Endothelial cell of umbilical vein (primary cell): ENCODE measurements around the gene SLC27A6. TPM values are rescaled to one million over a fixed set of nuclear protein-coding genes. Genes with fewer than 3 reads are reported as not detected.

ENCODE experiments used
- BruUV-seq: library from RNA; stranded (reverse); fragments of 400-500 nt; replicated peaks from 2 replicates; lab custom pipeline; 2021; lab: Mats Ljungman, UMichigan
- CTCF ChIA-PET: fragments of 300-600, 350-600 bp; sonication (Branson Sonifier 250); formaldehyde crosslinking; loops from one replicate; lab custom pipeline; 2021; ENCODE audit warnings: antibody characterized with exemption, inconsistent platforms; lab: Charles Lee
- POLR2A ChIA-PET: fragments of 300-600, 350-600 bp; sonication (Branson Sonifier 250); formaldehyde crosslinking; loops from one replicate; lab custom pipeline; 2021; ENCODE audit warnings: antibody characterized with exemption, inconsistent platforms; lab: Charles Lee
- DNase-seq: peaks from one replicate; pipeline ENCODE4 v3.0.0-alpha.2; 2011; ENCODE audit warnings: low read depth, low spot score
- FAIRE-seq: peaks from 2 replicates; lab custom pipeline; 2011; peaks lifted over from hg19 to GRCh38; lab: Jason Lieb, UNC
- H2AFZ ChIP-seq: 2 replicates; pipeline ENCODE4 v1.6.0; 2012; ENCODE audit warnings: low read depth, low read length, control low read depth, inconsistent platforms
- H3K27ac ChIP-seq: 2 replicates; pipeline ENCODE4 v1.5.1; 2011; ENCODE audit warnings: low read depth, mild to moderate bottlenecking, control low read depth, low read length, moderate library complexity; ENCODE audit not compliant: insufficient read depth
- H3K27me3 ChIP-seq, 2 experiments: 2 replicates each; pipeline versions ENCODE4 v1.6.0 to v1.6.1; 2011; ENCODE audit warnings: low read length in 2 of 2, mixed read lengths in 1 of 2; ENCODE audit not compliant: control insufficient read depth in 2 of 2, insufficient read depth in 2 of 2
- H3K36me3 ChIP-seq, 2 experiments: 2 replicates in 1 of 2; 3 replicates in 1 of 2; pipeline ENCODE4 v1.5.1; 2011; ENCODE audit warnings: low read length in 2 of 2, mild to moderate bottlenecking in 1 of 2, moderate library complexity in 1 of 2; ENCODE audit not compliant: control insufficient read depth in 2 of 2, insufficient read depth in 2 of 2; ENCODE audit errors: extremely low read depth in 1 of 2
- H3K4me1 ChIP-seq: 3 replicates; pipeline ENCODE4 v1.5.1; 2011; ENCODE audit warnings: mild to moderate bottlenecking, low read length; ENCODE audit not compliant: control insufficient read depth, insufficient read depth; ENCODE audit errors: extremely low read depth
- H3K4me2 ChIP-seq: 2 replicates; pipeline ENCODE4 v1.6.1; 2011; ENCODE audit warnings: low read length, control low read depth, mixed read lengths; ENCODE audit not compliant: insufficient read depth
- H3K4me3 ChIP-seq, 3 experiments: fragments of 200-600 bp in 1 of 3; sonication (generic), shearing (Covaris generic) in 1 of 3; replicated peaks in 1 of 3; 2 replicates each; pipeline ENCODE4 v1.5.1; 2011 to 2016; ENCODE audit warnings: control low read depth in 3 of 3, low read length in 3 of 3, mild to moderate bottlenecking in 2 of 3, inconsistent platforms in 1 of 3, low read depth in 1 of 3, moderate library complexity in 1 of 3; ENCODE audit not compliant: insufficient read depth in 1 of 3
- H3K79me2 ChIP-seq: 2 replicates; pipeline ENCODE4 v1.6.0; 2012; ENCODE audit warnings: low read length, inconsistent platforms; ENCODE audit not compliant: control insufficient read depth, insufficient read depth
- H3K9ac ChIP-seq: replicated peaks from 2 replicates; pipeline ENCODE3; 2011; ENCODE audit warnings: low read length, control low read depth; ENCODE audit not compliant: insufficient read depth; ENCODE audit errors: extremely low read depth
- H3K9me1 ChIP-seq: replicated peaks from 3 replicates; pipeline ENCODE4 v1.6.0; 2011; ENCODE audit warnings: mild to moderate bottlenecking, low read length; ENCODE audit not compliant: control insufficient read depth, insufficient read depth; ENCODE audit errors: extremely low read depth
- H3K9me3 ChIP-seq: replicated peaks from 2 replicates; pipeline ENCODE4 v1.5.1; 2012; ENCODE audit warnings: low read length, inconsistent platforms; ENCODE audit not compliant: control insufficient read depth, insufficient read depth
- H4K20me1 ChIP-seq: replicated peaks from 2 replicates; pipeline ENCODE3; 2011; ENCODE audit warnings: mild to moderate bottlenecking, low read length; ENCODE audit not compliant: control insufficient read depth, insufficient read depth; ENCODE audit errors: extremely low read depth
- EZH2 ChIP-seq: IDR thresholded peaks from 2 replicates; pipeline ENCODE4 v1.6.1; 2012; ENCODE audit warnings: borderline replicate concordance, low read depth, mild to moderate bottlenecking, moderate library complexity, low read length, inconsistent platforms; ENCODE audit not compliant: severe bottlenecking
- FOS ChIP-seq: IDR thresholded peaks from 2 replicates; pipeline ENCODE4 v1.6.1; 2011; ENCODE audit warnings: mild to moderate bottlenecking, low read length, moderate library complexity, borderline replicate concordance; ENCODE audit not compliant: insufficient read depth
- GATA2 ChIP-seq: IDR thresholded peaks from 2 replicates; pipeline ENCODE4 v1.7.0; 2011; ENCODE audit warnings: low read depth, mild to moderate bottlenecking, moderate library complexity, mixed read lengths, low read length; ENCODE audit not compliant: insufficient read length, insufficient read depth
- JUN ChIP-seq: IDR thresholded peaks from 2 replicates; pipeline ENCODE4 v1.6.1; 2011; ENCODE audit warnings: borderline replicate concordance, low read depth; ENCODE audit not compliant: insufficient read length, insufficient read depth
- MYC ChIP-seq: IDR thresholded peaks from one replicate; pipeline ENCODE4 v1.6.1; 2011; ENCODE audit warnings: mild to moderate bottlenecking, low read depth, low read length
- POLR2A ChIP-seq: IDR thresholded peaks from 2 replicates; pipeline ENCODE4 v1.6.1; 2012; ENCODE audit warnings: low read depth, mild to moderate bottlenecking, control low read depth, low read length
- POLR2AphosphoS5 ChIP-seq: IDR thresholded peaks from 2 replicates; pipeline ENCODE4 v1.6.1; 2012; ENCODE audit warnings: low read depth, mild to moderate bottlenecking, control low read depth, low read length, moderate library complexity; ENCODE audit not compliant: insufficient read depth
- dilution Hi-C: fragments of 300-500 bp; cut with MboI; formaldehyde crosslinking; loops from one replicate; pipeline ENCODE4 v1.15.0; 2019; ENCODE audit warnings: low sequenced_read_pairs; ENCODE audit not compliant: extremely low pct_ligation_motif_present
- intact Hi-C: fragments of 100-400 bp; cut with micrococcal nuclease; formaldehyde crosslinking; loops from one replicate; pipeline ENCODE4 v1.10.0; 2022
- polyA plus RNA-seq, 4 experiments: library from polyadenylated mRNA; depleted of rRNA in 3 of 4; stranded (reverse) in 3 of 4; unstranded in 1 of 4; fragments of >200 nt; gene quantifications; 2 replicates each; pipeline versions ENCODE4 v1.2.1 to v1.2.3, GENCODE V29; 2011 to 2012; ENCODE audit warnings: missing spikeins in 1 of 4
- total RNA-seq: library from RNA; stranded (reverse); gene quantifications from 2 replicates; pipeline ENCODE4 v1.2.3, GENCODE V29; 2021
- TF ChIP-seq, protein P1 (sequence below): IDR thresholded peaks from 2 replicates; pipeline ENCODE4 v1.6.1; 2011; ENCODE audit not compliant: insufficient read depth, insufficient read length
- TF ChIP-seq, protein P2 (sequence below), 2 donors: IDR thresholded peaks; 1 replicate in 1 of 2; 2 replicates in 1 of 2; pipeline ENCODE4 v1.5.1; 2011; ENCODE audit warnings: low read length in 2 of 2, mild to moderate bottlenecking in 2 of 2, moderate library complexity in 2 of 2, control low read depth in 1 of 2, inconsistent platforms in 1 of 2, low read depth in 1 of 2; ENCODE audit not compliant: insufficient read depth in 1 of 2; ENCODE audit errors: extremely low read depth in 1 of 2

Gene SLC27A6
- total and polyA plus RNA-seq, 2 donors (not counting 3 experiments of a cell fraction or from before 2014, with no cell fraction given): 0.10 TPM; not detected in 1

DNA sequence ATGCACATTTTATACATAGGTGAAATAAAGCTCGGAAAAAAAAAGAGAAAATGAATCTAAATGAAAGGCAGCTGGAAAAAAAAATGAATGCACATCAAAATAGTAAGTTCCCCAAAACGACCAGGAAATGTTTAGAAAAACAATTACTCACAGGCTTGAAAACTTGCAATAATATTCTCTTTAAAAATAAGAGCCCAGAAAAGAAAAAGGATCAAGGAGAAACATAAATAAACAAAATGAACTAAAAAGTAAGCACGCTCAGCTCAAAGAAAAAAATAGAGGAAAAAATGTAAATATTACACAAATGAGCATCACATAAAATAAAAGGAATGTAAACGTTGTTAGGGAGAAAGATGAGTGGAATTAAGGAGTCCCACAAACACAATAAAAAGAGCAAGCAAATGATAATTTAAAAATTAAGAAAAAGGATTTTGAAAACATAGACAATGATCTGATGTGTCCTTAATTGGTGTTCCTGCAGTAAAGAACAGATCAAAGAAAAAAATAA lies 54.2 kb downstream of the SLC27A6 start:
- FAIRE-seq: no peak
- H3K9ac ChIP-seq: no peak overlapping the region
- H3K79me2 ChIP-seq: no peaks in the 10 kb centered on the region
- BruUV-seq: no TSS peak
- H3K9me3 ChIP-seq: no peaks in the 10 kb centered on the region
- no peak overlapping the region for H3K27ac ChIP-seq
- H3K36me3 ChIP-seq: no peaks in the 10 kb centered on the region
- no peaks in the 10 kb centered on the region for H4K20me1 ChIP-seq
- H3K4me3 ChIP-seq: no peak overlapping the region
- H3K9me1 ChIP-seq: no peaks in the 10 kb centered on the region
- no peaks in the 10 kb centered on the region for H3K4me1 ChIP-seq
- no peak overlapping the region for H3K4me2 ChIP-seq
- no peak for DNase-seq
- intact Hi-C loops (no loop called here), dilution Hi-C loops (no loop called here)
- H2AFZ ChIP-seq: no peak overlapping the region
- CTCF ChIA-PET: no interaction called here
- TF ChIP-seq JUN (no peak), EZH2 (no peak), FOS (no peak), MYC (no peak), GATA2 (no peak), POLR2AphosphoS5 (no peak), POLR2A (no peak)
- TF ChIP-seq, protein P1, sequence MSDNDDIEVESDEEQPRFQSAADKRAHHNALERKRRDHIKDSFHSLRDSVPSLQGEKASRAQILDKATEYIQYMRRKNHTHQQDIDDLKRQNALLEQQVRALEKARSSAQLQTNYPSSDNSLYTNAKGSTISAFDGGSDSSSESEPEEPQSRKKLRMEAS: no peak
- TF ChIP-seq, protein P2, sequence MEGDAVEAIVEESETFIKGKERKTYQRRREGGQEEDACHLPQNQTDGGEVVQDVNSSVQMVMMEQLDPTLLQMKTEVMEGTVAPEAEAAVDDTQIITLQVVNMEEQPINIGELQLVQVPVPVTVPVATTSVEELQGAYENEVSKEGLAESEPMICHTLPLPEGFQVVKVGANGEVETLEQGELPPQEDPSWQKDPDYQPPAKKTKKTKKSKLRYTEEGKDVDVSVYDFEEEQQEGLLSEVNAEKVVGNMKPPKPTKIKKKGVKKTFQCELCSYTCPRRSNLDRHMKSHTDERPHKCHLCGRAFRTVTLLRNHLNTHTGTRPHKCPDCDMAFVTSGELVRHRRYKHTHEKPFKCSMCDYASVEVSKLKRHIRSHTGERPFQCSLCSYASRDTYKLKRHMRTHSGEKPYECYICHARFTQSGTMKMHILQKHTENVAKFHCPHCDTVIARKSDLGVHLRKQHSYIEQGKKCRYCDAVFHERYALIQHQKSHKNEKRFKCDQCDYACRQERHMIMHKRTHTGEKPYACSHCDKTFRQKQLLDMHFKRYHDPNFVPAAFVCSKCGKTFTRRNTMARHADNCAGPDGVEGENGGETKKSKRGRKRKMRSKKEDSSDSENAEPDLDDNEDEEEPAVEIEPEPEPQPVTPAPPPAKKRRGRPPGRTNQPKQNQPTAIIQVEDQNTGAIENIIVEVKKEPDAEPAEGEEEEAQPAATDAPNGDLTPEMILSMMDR (IDR thresholded peaks at IDR 0.05; ENCODE audit: extremely low read depth in 1 of 2, insufficient read depth in 1 of 2, low read depth in 1 of 2, low read length in 2 of 2): no peak
- POLR2A ChIA-PET: no interaction called here
- H3K27me3 ChIP-seq: no peaks in the 10 kb centered on the region
